ENCODE data around the gene CNOT1.

GRCh38 chr16:58629733-58630640 is at the start of gene CNOT1:
- TF ChIP-seq ZNF274 (IDR thresholded peaks at IDR 0.05; ENCODE audit: low read depth, low read length) (no peak), REST (IDR thresholded peaks at IDR 0.05; ENCODE audit: low read depth) (no peak), CTCF (IDR thresholded peaks at IDR 0.05 in 2 of 3, conservative IDR thresholded peaks at IDR 0.05 in 1 of 3; ENCODE audit: borderline replicate concordance in 1 of 3, insufficient read depth in 1 of 3, low read depth in 2 of 3, low read length in 2 of 3) (no peak), POLR2A (IDR thresholded peaks at IDR 0.05; ENCODE audit: borderline replicate concordance, extremely low read depth, insufficient read depth, insufficient read length) (peak; percentile 40), ZFX (IDR thresholded peaks at IDR 0.05) (no peak), SIN3A (IDR thresholded peaks at IDR 0.05; ENCODE audit: low read depth) (no peak), EZH2phosphoT487 (IDR thresholded peaks at IDR 0.05; ENCODE audit: borderline replicate concordance) (no peak)

Data from HCT116 (cell line).